ENCODE data around the gene EML4. TPM values are rescaled to one million over a fixed set of nuclear protein-coding genes. Genes with fewer than 3 reads are reported as not detected.

EML4 gene
- total RNA-seq, 2 experiments from 2014 or later, result 88.0 to 89.7 TPM

GRCh38 chr2:42353792-42354429 lies 184.8 kb downstream of the EML4 start:
- H3K36me3 Mint-ChIP-seq (ENCODE audit: low read depth), result peaks cover 64% of the 10 kb centered on the region
- ChIA-PET CTCF (interaction anchor here (1.2 kb wide), 1 partner anchor 12 kb away, joined by 3 read pairs; no protein-coding TSS in a partner anchor), POLR2A (no interaction called here)
- ATAC-seq, result no peak
- H3K4me3 Mint-ChIP-seq, result no peak overlapping the region
- H3K9me3 Mint-ChIP-seq (ENCODE audit: insufficient read depth), result no peaks in the 10 kb centered on the region
- peaks cover 40% of the 10 kb centered on the region for H3K4me1 Mint-ChIP-seq (ENCODE audit: low read depth)
- no peak for DNase-seq
- no peak overlapping the region for H3K27ac Mint-ChIP-seq
- no peaks in the 10 kb centered on the region for H3K27me3 Mint-ChIP-seq (ENCODE audit: low read depth)

- peaks cover 49% of the 10 kb centered on the region for H3K4me1 Mint-ChIP-seq (ENCODE audit: low read depth)
- POLR2A ChIA-PET, result interaction anchor here (1.0 to 1.6 kb wide), 5 partner anchors 9 to 264 kb away, joined by 3 to 7 read pairs (median 4); no protein-coding TSS in a partner anchor
- ATAC-seq (no peak), DNase-seq (peak; percentile 45)
- peak overlapping the region; percentile 99 for H3K27ac Mint-ChIP-seq
- H3K27me3 Mint-ChIP-seq (ENCODE audit: low read depth), result no peaks in the 10 kb centered on the region
- no peaks in the 10 kb centered on the region for H3K9me3 Mint-ChIP-seq (ENCODE audit: insufficient read depth)
- peaks cover 28% of the 10 kb centered on the region for H3K36me3 Mint-ChIP-seq (ENCODE audit: low read depth)
- CTCF ChIA-PET, result interaction anchor here (1.0 to 3.6 kb wide), 4 partner anchors 163 to 269 kb away, joined by 3 to 11 read pairs (median 4); no protein-coding TSS in a partner anchor
- peak overlapping the region; percentile 81 for H3K4me3 Mint-ChIP-seq
Observed at GRCh38 chr2:42359304-42359964, 190.3 kb downstream of the EML4 start.

DNA sequence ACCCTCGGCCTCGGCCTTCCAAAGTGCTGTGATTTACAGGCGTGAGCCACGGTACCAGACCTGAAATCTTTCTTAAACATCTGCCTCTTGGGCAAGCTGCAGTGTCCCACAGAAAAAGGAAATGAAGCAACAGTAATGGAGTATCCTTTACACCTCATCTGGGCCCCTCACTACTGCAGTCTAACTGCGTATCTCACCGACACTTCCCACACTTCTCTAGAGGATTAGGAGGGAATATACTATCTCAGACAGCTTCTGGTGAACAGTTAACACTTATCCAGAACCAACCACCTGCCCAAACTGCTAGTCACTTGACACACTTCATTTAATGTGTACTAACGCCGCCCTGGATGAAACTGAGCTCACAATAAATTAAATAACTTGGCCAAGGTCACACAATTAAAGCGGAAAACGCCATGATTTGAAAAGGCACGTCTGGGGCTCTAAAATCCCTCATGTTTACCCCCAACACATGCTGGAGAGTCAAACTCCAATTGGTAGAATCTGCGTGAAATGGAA lies 190.9 kb downstream of the EML4 start:
- no peaks in the 10 kb centered on the region for H3K9me3 Mint-ChIP-seq (ENCODE audit: insufficient read depth)
- peak overlapping the region; percentile 99 for H3K27ac Mint-ChIP-seq
- H3K27me3 Mint-ChIP-seq (ENCODE audit: low read depth), result no peaks in the 10 kb centered on the region
- ATAC-seq (peak; percentile 4), DNase-seq (peak; percentile 46)
- POLR2A ChIA-PET, result interaction anchor here (1.0 to 1.6 kb wide), 5 partner anchors 9 to 265 kb away, joined by 3 to 7 read pairs (median 4); no protein-coding TSS in a partner anchor
- H3K4me3 Mint-ChIP-seq, result peak overlapping the region; percentile 81
- H3K36me3 Mint-ChIP-seq (ENCODE audit: low read depth), result peaks cover 24% of the 10 kb centered on the region
- CTCF ChIA-PET, result interaction anchor here (0.8 to 3.6 kb wide), 4 partner anchors 14 to 270 kb away, joined by 3 to 11 read pairs (median 4); no protein-coding TSS in a partner anchor
- H3K4me1 Mint-ChIP-seq (ENCODE audit: low read depth), result peaks cover 43% of the 10 kb centered on the region

DNA sequence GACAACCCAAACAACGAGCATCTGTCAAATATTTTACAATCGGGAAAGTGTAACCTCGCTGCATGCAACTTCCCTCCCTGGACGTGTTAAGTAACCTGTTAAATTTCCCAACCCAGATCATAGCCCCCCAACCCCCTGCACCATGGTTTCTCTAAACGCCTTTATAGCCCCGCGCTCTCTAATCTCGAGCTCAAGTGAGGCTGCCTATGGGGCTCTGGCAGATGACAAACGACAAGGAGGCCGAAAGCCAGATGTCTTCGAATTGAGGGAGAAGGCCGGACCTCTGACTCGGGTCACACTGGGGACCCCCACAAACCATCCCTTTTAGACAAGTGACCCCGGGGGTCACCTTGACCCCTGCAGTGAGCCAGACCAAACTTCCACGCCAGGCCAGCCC lies 191.3 kb downstream of the EML4 start:
- peaks cover 41% of the 10 kb centered on the region for H3K4me1 Mint-ChIP-seq (ENCODE audit: low read depth)

DNA sequence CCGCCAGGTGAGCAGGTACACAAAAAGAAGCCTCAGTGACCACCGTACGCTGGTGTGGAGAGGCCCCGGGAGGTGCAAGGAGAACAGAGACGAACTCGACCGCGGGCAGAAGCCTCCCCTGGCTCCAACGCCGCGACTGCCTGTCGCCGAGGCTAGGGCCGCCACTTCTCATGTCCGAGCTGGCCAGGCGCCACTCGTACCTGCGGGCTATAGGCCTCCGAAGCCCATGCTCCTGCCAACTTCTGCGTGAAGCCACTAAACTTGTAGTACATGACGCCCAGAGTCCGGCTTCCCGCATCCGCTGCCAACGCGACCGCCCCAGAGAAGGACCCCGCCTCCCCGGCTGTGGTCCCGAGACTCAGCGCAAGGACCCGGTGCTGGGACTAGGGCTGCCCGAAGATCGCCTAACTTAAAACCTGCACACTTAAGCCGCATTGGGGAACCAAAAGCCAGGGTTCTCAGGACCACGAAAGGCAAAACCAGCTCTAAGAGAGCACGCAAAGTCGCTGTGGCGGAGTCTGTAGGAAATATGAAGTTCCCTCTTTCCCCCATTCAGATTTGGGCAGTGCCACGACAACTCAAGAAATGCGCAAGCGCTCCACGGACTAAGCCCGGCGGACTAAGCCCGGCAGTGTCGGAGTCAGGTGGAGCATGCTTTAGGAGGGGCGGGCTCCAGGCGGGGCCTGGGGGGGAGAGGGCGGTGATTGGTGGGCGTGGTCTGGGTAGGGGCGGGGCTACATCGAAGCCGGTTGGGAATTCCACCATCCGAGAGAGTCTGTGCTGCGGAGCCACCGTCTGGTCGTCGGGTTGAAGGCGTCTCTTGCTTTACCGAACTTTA lies 192.0 kb downstream of the EML4 start, which contains the start of gene COX7A2L:
TSS of gene COX7A2L (minus strand) at position 328 of the 838 bp plus-strand sequence. CDS start at position 272, 56 bp downstream.
- CTCF ChIA-PET, result interaction anchor here (0.8 to 3.6 kb wide), 7 partner anchors 11 to 271 kb away, joined by 3 to 11 read pairs (median 3); no protein-coding TSS in a partner anchor
- peaks cover 20% of the 10 kb centered on the region for H3K36me3 Mint-ChIP-seq (ENCODE audit: low read depth)
- no peaks in the 10 kb centered on the region for H3K27me3 Mint-ChIP-seq (ENCODE audit: low read depth)

More for the DNA sequence above, 191.3 kb downstream of the EML4 start:
- DNase-seq (no peak), ATAC-seq (no peak)
- Mint-ChIP-seq H3K9me3 (ENCODE audit: insufficient read depth) (no peaks in the 10 kb centered on the region), H3K36me3 (ENCODE audit: low read depth) (peaks cover 22% of the 10 kb centered on the region), H3K27me3 (ENCODE audit: low read depth) (no peaks in the 10 kb centered on the region), H3K27ac (peak overlapping the region; percentile 99), H3K4me3 (peak overlapping the region; percentile 81)
- ChIA-PET CTCF (interaction anchor here (0.8 to 3.6 kb wide), 4 partner anchors 14 to 270 kb away, joined by 3 to 11 read pairs (median 4); no protein-coding TSS in a partner anchor), POLR2A (interaction anchor here (1.0 to 1.6 kb wide), 5 partner anchors 10 to 265 kb away, joined by 3 to 7 read pairs (median 3); no protein-coding TSS in a partner anchor)

GRCh38 chr2:42361728-42362283 lies 192.7 kb downstream of the EML4 start:
- no peaks in the 10 kb centered on the region for H3K27me3 Mint-ChIP-seq (ENCODE audit: low read depth)
- peak overlapping the region; percentile 99 for H3K27ac Mint-ChIP-seq
- no peak for ATAC-seq
- CTCF ChIA-PET, result interaction anchor here (0.9 to 3.6 kb wide), 6 partner anchors 10 to 276 kb away, joined by 3 to 11 read pairs (median 4); no protein-coding TSS in a partner anchor
- peaks cover 34% of the 10 kb centered on the region for H3K4me1 Mint-ChIP-seq (ENCODE audit: low read depth)
- H3K36me3 Mint-ChIP-seq (ENCODE audit: low read depth), result peaks cover 15% of the 10 kb centered on the region
- POLR2A ChIA-PET, result interaction anchor here (0.6 to 1.2 kb wide), 6 partner anchors 10 to 449 kb away, joined by 3 read pairs; no protein-coding TSS in a partner anchor
- DNase-seq, result no peak
- peak overlapping the region; percentile 81 for H3K4me3 Mint-ChIP-seq
- H3K9me3 Mint-ChIP-seq (ENCODE audit: insufficient read depth), result no peaks in the 10 kb centered on the region

More for the DNA sequence above, 192.0 kb downstream of the EML4 start, which contains the start of gene COX7A2L:
- Mint-ChIP-seq H3K27ac (peak within 1 kb of the TSS; percentile 99), H3K9me3 (ENCODE audit: insufficient read depth) (no peaks in the 10 kb centered on the region), H3K4me1 (ENCODE audit: low read depth) (peaks cover 39% of the 10 kb centered on the region), H3K4me3 (peak within 1 kb of the TSS; percentile 81)
- POLR2A ChIA-PET, result interaction anchor here (0.6 to 1.6 kb wide), 5 partner anchors 10 to 449 kb away, joined by 3 to 7 read pairs (median 3); no protein-coding TSS in a partner anchor
- peak; percentile 96 for ATAC-seq
- peak; percentile 96 for DNase-seq

DNA sequence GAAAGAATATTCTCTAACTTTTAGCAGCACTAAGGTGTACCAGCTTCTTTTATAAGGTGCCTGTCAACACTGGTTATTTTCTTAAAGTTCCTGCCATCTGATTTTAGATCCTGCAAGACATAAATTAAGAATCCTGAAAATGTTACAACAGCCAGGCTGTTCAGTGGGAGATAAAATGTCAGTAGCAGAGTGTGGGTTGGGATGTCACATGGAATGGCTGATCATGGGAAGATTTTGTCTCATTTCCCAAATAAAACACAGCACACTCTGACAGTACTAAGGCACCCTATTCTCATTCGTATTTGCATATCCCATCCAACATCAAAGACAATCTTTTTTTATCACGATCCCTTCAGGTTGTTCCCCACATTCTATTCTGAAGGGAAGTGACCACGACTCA lies 194.3 kb downstream of the EML4 start:
- CTCF ChIA-PET, result interaction anchor here (1.5 kb wide), 1 partner anchor 277 kb away, joined by 4 read pairs; no protein-coding TSS in a partner anchor
- no peaks in the 10 kb centered on the region for H3K9me3 Mint-ChIP-seq (ENCODE audit: insufficient read depth)
- POLR2A ChIA-PET, result no interaction called here
- H3K36me3 Mint-ChIP-seq (ENCODE audit: low read depth), result peaks cover 5% of the 10 kb centered on the region
- ATAC-seq (no peak), DNase-seq (no peak)
- H3K27ac Mint-ChIP-seq, result no peak overlapping the region
- peaks cover 2% of the 10 kb centered on the region for H3K27me3 Mint-ChIP-seq (ENCODE audit: low read depth)
- H3K4me1 Mint-ChIP-seq (ENCODE audit: low read depth), result peaks cover 32% of the 10 kb centered on the region
- no peak overlapping the region for H3K4me3 Mint-ChIP-seq

DNA sequence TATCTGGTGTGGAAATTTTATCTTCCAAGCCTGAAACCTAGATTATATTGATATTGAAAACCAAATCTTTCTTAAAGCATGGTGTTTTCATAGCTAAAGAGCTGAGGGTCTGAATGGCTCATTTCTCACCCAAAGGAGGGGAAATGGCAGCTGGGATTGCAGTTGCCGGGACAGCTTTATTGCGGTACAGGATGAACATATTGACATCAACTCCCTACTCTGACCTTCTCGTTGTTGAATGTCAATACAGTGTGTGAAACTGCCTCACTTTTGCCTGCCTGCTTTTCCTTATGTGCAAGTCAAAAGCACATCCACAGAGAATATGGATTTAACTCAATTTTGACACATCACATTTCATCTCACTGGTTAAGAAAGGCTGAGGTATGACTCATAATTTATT lies 195.5 kb downstream of the EML4 start:
- CTCF ChIA-PET, result no interaction called here
- H3K4me3 Mint-ChIP-seq, result no peak overlapping the region

GRCh38 chr2:42366411-42366810 lies 197.3 kb downstream of the EML4 start:
- Mint-ChIP-seq H3K27ac (no peak overlapping the region), H3K4me1 (ENCODE audit: low read depth) (peaks cover 18% of the 10 kb centered on the region), H3K36me3 (ENCODE audit: low read depth) (no peaks in the 10 kb centered on the region), H3K4me3 (no peak overlapping the region), H3K27me3 (ENCODE audit: low read depth) (peaks cover 2% of the 10 kb centered on the region), H3K9me3 (ENCODE audit: insufficient read depth) (no peaks in the 10 kb centered on the region)
- CTCF ChIA-PET, result interaction anchor here (1.0 to 1.5 kb wide), 2 partner anchors 200 to 279 kb away, joined by 3 read pairs; no protein-coding TSS in a partner anchor
- no peak for ATAC-seq
- DNase-seq, result no peak
- POLR2A ChIA-PET, result no interaction called here

More for the DNA sequence above, 195.5 kb downstream of the EML4 start:
- no peak for DNase-seq
- no peak for ATAC-seq
- H3K9me3 Mint-ChIP-seq (ENCODE audit: insufficient read depth), result no peaks in the 10 kb centered on the region
- H3K36me3 Mint-ChIP-seq (ENCODE audit: low read depth), result no peaks in the 10 kb centered on the region
- H3K27me3 Mint-ChIP-seq (ENCODE audit: low read depth), result peaks cover 2% of the 10 kb centered on the region
- POLR2A ChIA-PET, result no interaction called here
- H3K4me1 Mint-ChIP-seq (ENCODE audit: low read depth), result peaks cover 22% of the 10 kb centered on the region
- no peak overlapping the region for H3K27ac Mint-ChIP-seq

- Mint-ChIP-seq H3K36me3 (ENCODE audit: low read depth) (no peaks in the 10 kb centered on the region), H3K9me3 (ENCODE audit: insufficient read depth) (no peaks in the 10 kb centered on the region), H3K27me3 (ENCODE audit: low read depth) (peaks cover 2% of the 10 kb centered on the region), H3K4me1 (ENCODE audit: low read depth) (peaks cover 12% of the 10 kb centered on the region), H3K27ac (no peak overlapping the region), H3K4me3 (no peak overlapping the region)
- no peak for ATAC-seq
- CTCF ChIA-PET, result interaction anchor here (1.6 kb wide), 1 partner anchor 18 kb away, joined by 6 read pairs; no protein-coding TSS in a partner anchor
- POLR2A ChIA-PET, result no interaction called here
- DNase-seq, result no peak
Observed at GRCh38 chr2:42367835-42368234, 198.7 kb downstream of the EML4 start.

Measured in activated CD8-positive, alpha-beta T cell treated with anti-CD3 and anti-CD28 coated beads, Interleukin-2, amount 10 ng/mL, durations not matched to agents 7 days and 5 days (primary cell).